ENCODE data around the gene ROR1. TPM values are rescaled to one million over a fixed set of nuclear protein-coding genes. Genes with fewer than 3 reads are reported as not detected.

ROR1 gene
- total and polyA plus RNA-seq, 7 experiments from 2014 or later, result 0.07 to 0.22 (median 0.16) TPM; not detected in 4

GRCh38 chr1:64004451-64005025, 230.7 kb downstream of the ROR1 start:
- DNase-seq, result no peak
- H3K36me3 ChIP-seq (ENCODE audit: control insufficient read depth in 2 of 3, insufficient read depth in 3 of 3, low read length in 3 of 3), result no peaks in the 10 kb centered on the region
- ChIA-PET CTCF (no interaction called here), POLR2A (no interaction called here)
- H3K9me3 ChIP-seq (ENCODE audit: control insufficient read depth in 2 of 3, low read length in 3 of 3), result no peaks in the 10 kb centered on the region
- no peak overlapping the region for H3K27ac ChIP-seq (ENCODE audit: low read depth, low read length)
- H3K4me3 Mint-ChIP-seq, result no peak overlapping the region
- no peaks in the 10 kb centered on the region for H3K4me1 ChIP-seq (ENCODE audit: control insufficient read depth in 2 of 2, insufficient read depth in 2 of 2, low read length in 2 of 2)
- H3K4me3 ChIP-seq (ENCODE audit: low read length), result no peak overlapping the region
- H3K27me3 ChIP-seq (ENCODE audit: control insufficient read depth in 2 of 2, insufficient read depth in 2 of 2, low read length in 2 of 2), result peaks cover 0 to 3% of the 10 kb centered on the region in 2 donors
- H3K27ac Mint-ChIP-seq, result no peak overlapping the region
- H3K4me1 Mint-ChIP-seq, result peaks cover 0 to 13% (median 6%) of the 10 kb centered on the region in 7 donors
- H3K27me3 Mint-ChIP-seq, result peaks cover 0 to 13% (median 6%) of the 10 kb centered on the region in 5 donors
- H3K9me3 Mint-ChIP-seq, result peaks cover 0 to 3% (median 0%) of the 10 kb centered on the region in 11 donors
- H3K36me3 Mint-ChIP-seq, result no peaks in the 10 kb centered on the region
- no peak for ATAC-seq
- intact Hi-C loops (cut with micrococcal nuclease), result no loop called here

DNA sequence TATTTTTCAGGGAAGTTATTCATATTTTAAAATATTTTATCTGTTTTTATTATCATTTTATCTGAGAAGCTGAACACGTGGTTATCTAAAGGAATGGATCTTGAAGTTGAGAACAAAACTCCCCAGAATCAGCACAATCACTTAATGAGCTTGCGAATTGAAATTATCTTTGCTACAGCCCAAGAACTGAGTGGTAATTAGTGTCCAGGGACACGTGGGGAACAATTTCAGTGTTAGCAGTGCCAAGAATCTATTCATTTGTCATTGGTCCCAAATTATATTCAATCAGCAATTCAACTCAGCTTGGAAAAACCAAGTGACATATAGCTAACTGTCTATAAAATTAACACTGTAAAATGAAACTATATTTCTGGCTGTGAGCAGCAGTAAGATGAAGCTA, 232.0 kb downstream of the ROR1 start:
- H3K4me1 ChIP-seq (ENCODE audit: control insufficient read depth in 2 of 2, insufficient read depth in 2 of 2, low read length in 2 of 2), result no peaks in the 10 kb centered on the region
- H3K27me3 ChIP-seq (ENCODE audit: control insufficient read depth in 2 of 2, insufficient read depth in 2 of 2, low read length in 2 of 2), result peaks cover 0 to 3% of the 10 kb centered on the region in 2 donors
- ATAC-seq, result no peak
- CTCF ChIA-PET, result interaction anchor here (0.6 kb wide), 1 partner anchor 105 kb away, joined by 3 read pairs; no protein-coding TSS in a partner anchor
- no peak for DNase-seq
- Mint-ChIP-seq H3K36me3 (no peaks in the 10 kb centered on the region), H3K4me3 (no peak overlapping the region), H3K27ac (no peak overlapping the region), H3K4me1 (peaks cover 0 to 13% (median 6%) of the 10 kb centered on the region in 7 donors), H3K27me3 (peaks cover 0 to 16% (median 8%) of the 10 kb centered on the region in 5 donors), H3K9me3 (peaks cover 0 to 3% (median 0%) of the 10 kb centered on the region in 11 donors)
- H3K27ac ChIP-seq (ENCODE audit: low read depth, low read length), result no peak overlapping the region
- H3K4me3 ChIP-seq (ENCODE audit: low read length), result no peak overlapping the region
- no peaks in the 10 kb centered on the region for H3K36me3 ChIP-seq (ENCODE audit: control insufficient read depth in 2 of 3, insufficient read depth in 3 of 3, low read length in 3 of 3)
- no peaks in the 10 kb centered on the region for H3K9me3 ChIP-seq (ENCODE audit: control insufficient read depth in 2 of 3, low read length in 3 of 3)
- POLR2A ChIA-PET, result interaction anchor here (0.8 kb wide), 1 partner anchor 10 kb away, joined by 3 read pairs; no protein-coding TSS in a partner anchor
- intact Hi-C loops (cut with micrococcal nuclease), result no loop called here

GRCh38 chr1:64006276-64007051, 232.6 kb downstream of the ROR1 start:
- H3K27me3 Mint-ChIP-seq, result peaks cover 0 to 16% (median 10%) of the 10 kb centered on the region in 5 donors
- ChIA-PET CTCF (interaction anchor here (0.6 kb wide), 1 partner anchor 104 kb away, joined by 3 read pairs; no protein-coding TSS in a partner anchor), POLR2A (no interaction called here)
- peaks cover 0 to 3% (median 0%) of the 10 kb centered on the region in 11 donors for H3K9me3 Mint-ChIP-seq
- no peak overlapping the region for H3K4me3 ChIP-seq (ENCODE audit: low read length)
- H3K27ac ChIP-seq (ENCODE audit: low read depth, low read length), result no peak overlapping the region
- no peaks in the 10 kb centered on the region for H3K4me1 ChIP-seq (ENCODE audit: control insufficient read depth in 2 of 2, insufficient read depth in 2 of 2, low read length in 2 of 2)
- H3K27ac Mint-ChIP-seq, result peak overlapping the region in 5 of 9 donors; percentile 29 to 66 (median 49)
- H3K9me3 ChIP-seq (ENCODE audit: control insufficient read depth in 2 of 3, low read length in 3 of 3), result no peaks in the 10 kb centered on the region
- ATAC-seq, result peak; percentile 18
- peaks cover 0 to 3% of the 10 kb centered on the region in 2 donors for H3K27me3 ChIP-seq (ENCODE audit: control insufficient read depth in 2 of 2, insufficient read depth in 2 of 2, low read length in 2 of 2)
- no peaks in the 10 kb centered on the region for H3K36me3 Mint-ChIP-seq
- no peak overlapping the region for H3K4me3 Mint-ChIP-seq
- DNase-seq, result peak in 1 of 9 donors; percentile 10
- H3K4me1 Mint-ChIP-seq, result peaks cover 0 to 13% (median 6%) of the 10 kb centered on the region in 7 donors
- no peaks in the 10 kb centered on the region for H3K36me3 ChIP-seq (ENCODE audit: control insufficient read depth in 2 of 3, insufficient read depth in 3 of 3, low read length in 3 of 3)
- intact Hi-C loops (cut with micrococcal nuclease), result no loop called here

DNA sequence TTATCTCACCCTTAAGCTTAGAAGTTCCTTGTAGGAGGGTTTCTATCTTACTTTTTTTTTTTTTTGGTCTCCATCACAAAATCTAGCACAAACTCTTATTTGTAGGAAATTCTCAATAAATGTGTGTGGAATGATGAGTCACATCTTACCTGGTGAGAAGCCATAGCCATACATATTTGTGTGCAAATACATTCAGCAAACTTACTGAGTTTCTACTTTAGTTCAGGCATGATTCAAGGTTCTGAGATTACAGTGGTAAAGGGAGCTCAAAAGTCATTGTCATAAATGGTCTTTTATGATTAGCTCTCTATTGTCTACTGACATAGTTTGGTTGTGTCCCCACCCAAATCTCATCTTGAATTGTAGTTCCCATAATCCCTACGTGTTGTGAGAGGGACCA, 236.5 kb downstream of the ROR1 start:
- peaks cover 0 to 10% (median 6%) of the 10 kb centered on the region in 5 donors for H3K27me3 Mint-ChIP-seq
- POLR2A ChIA-PET, result no interaction called here
- ATAC-seq, result no peak

DNA sequence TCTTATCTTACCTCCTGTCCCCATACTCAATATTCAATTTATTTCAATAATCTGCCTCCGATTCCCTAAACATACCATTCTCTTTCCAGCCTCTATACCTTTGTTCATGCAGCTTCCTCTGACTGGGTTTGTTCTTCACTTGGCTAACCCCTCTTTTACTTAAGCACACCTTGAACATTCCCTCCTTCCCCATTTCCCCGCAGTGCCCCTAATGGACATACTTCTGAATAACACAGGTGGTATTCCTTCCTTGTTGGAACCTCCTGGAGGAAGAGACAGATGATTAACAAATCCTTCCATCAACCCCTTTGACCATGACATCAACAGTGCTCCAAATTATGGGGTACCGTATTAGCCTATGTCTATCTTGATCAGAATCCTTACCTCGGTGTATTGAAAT, 239.6 kb downstream of the ROR1 start:
- DNase-seq (no peak), ATAC-seq (no peak)
- ChIA-PET POLR2A (no interaction called here), CTCF (no interaction called here)
- Mint-ChIP-seq H3K27ac (no peak overlapping the region), H3K4me1 (peaks cover 0 to 9% (median 4%) of the 10 kb centered on the region in 7 donors), H3K4me3 (no peak overlapping the region), H3K9me3 (no peaks in the 10 kb centered on the region), H3K36me3 (no peaks in the 10 kb centered on the region), H3K27me3 (peaks cover 0 to 8% (median 4%) of the 10 kb centered on the region in 5 donors)
- Histone ChIP-seq H3K36me3 (ENCODE audit: control insufficient read depth in 2 of 3, insufficient read depth in 3 of 3, low read length in 3 of 3) (no peaks in the 10 kb centered on the region), H3K9me3 (ENCODE audit: control insufficient read depth in 2 of 3, low read length in 3 of 3) (no peaks in the 10 kb centered on the region), H3K4me3 (ENCODE audit: low read length) (no peak overlapping the region), H3K27ac (ENCODE audit: low read depth, low read length) (no peak overlapping the region), H3K4me1 (ENCODE audit: control insufficient read depth in 2 of 2, insufficient read depth in 2 of 2, low read length in 2 of 2) (peaks cover 0 to 4% of the 10 kb centered on the region in 2 donors), H3K27me3 (ENCODE audit: control insufficient read depth in 2 of 2, insufficient read depth in 2 of 2, low read length in 2 of 2) (no peaks in the 10 kb centered on the region)
- intact Hi-C loops (cut with micrococcal nuclease), result no loop called here

More for the DNA sequence above, 236.5 kb downstream of the ROR1 start:
- no peak overlapping the region for H3K4me3 ChIP-seq (ENCODE audit: low read length)
- Mint-ChIP-seq H3K27ac (no peak overlapping the region), H3K4me3 (no peak overlapping the region), H3K9me3 (no peaks in the 10 kb centered on the region), H3K36me3 (no peaks in the 10 kb centered on the region), H3K4me1 (peaks cover 0 to 9% (median 6%) of the 10 kb centered on the region in 7 donors)
- no peak for DNase-seq
- no peaks in the 10 kb centered on the region for H3K9me3 ChIP-seq (ENCODE audit: control insufficient read depth in 2 of 3, low read length in 3 of 3)
- H3K4me1 ChIP-seq (ENCODE audit: control insufficient read depth in 2 of 2, insufficient read depth in 2 of 2, low read length in 2 of 2), result no peaks in the 10 kb centered on the region
- CTCF ChIA-PET, result no interaction called here
- no peaks in the 10 kb centered on the region for H3K27me3 ChIP-seq (ENCODE audit: control insufficient read depth in 2 of 2, insufficient read depth in 2 of 2, low read length in 2 of 2)
- no peaks in the 10 kb centered on the region for H3K36me3 ChIP-seq (ENCODE audit: control insufficient read depth in 2 of 3, insufficient read depth in 3 of 3, low read length in 3 of 3)
- intact Hi-C loops (cut with micrococcal nuclease), result no loop called here
- no peak overlapping the region for H3K27ac ChIP-seq (ENCODE audit: low read depth, low read length)

GRCh38 chr1:64019818-64020217, 246.0 kb downstream of the ROR1 start:
- Mint-ChIP-seq H3K27ac (peak overlapping the region in 7 of 9 donors; percentile 5 to 86 (median 57)), H3K27me3 (no peaks in the 10 kb centered on the region)

More at GRCh38 chr1:64019818-64020217, 246.0 kb downstream of the ROR1 start:
- ChIA-PET CTCF (no interaction called here), POLR2A (interaction anchor here (0.7 kb wide), 1 partner anchor 23 kb away, joined by 3 read pairs; no protein-coding TSS in a partner anchor)
- Histone ChIP-seq H3K36me3 (ENCODE audit: control insufficient read depth in 2 of 3, insufficient read depth in 3 of 3, low read length in 3 of 3) (no peaks in the 10 kb centered on the region), H3K4me1 (ENCODE audit: control insufficient read depth in 2 of 2, insufficient read depth in 2 of 2, low read length in 2 of 2) (peaks cover 0 to 15% of the 10 kb centered on the region in 2 donors), H3K9me3 (ENCODE audit: control insufficient read depth in 2 of 3, low read length in 3 of 3) (no peaks in the 10 kb centered on the region), H3K27me3 (ENCODE audit: control insufficient read depth in 2 of 2, insufficient read depth in 2 of 2, low read length in 2 of 2) (no peaks in the 10 kb centered on the region), H3K27ac (ENCODE audit: low read depth, low read length) (no peak overlapping the region), H3K4me3 (ENCODE audit: low read length) (no peak overlapping the region)
- Mint-ChIP-seq H3K9me3 (peaks cover 0 to 6% (median 0%) of the 10 kb centered on the region in 11 donors), H3K36me3 (peaks cover 0 to 9% (median 0%) of the 10 kb centered on the region in 5 donors), H3K4me1 (peaks cover 5 to 31% (median 21%) of the 10 kb centered on the region in 7 donors), H3K4me3 (peak overlapping the region in 9 of 10 donors; percentile 34 to 75 (median 56))
- DNase-seq, result peak in 4 of 9 donors; percentile 16 to 48 (median 32)
- intact Hi-C loops (cut with micrococcal nuclease), result no loop called here
- ATAC-seq, result no peak
